Testis (tissue), 2 donors: ENCODE measurements around the gene THUMPD2.

Experiments used
- POLR2A ChIP-seq: fragments of 450-650 bp; IDR thresholded peaks from one replicate; pipeline ENCODE4 v1.6.1; 2017; ENCODE audit warnings: antibody characterized with exemption, mild to moderate bottlenecking, moderate library complexity
- TF ChIP-seq, protein P1 (sequence below), 3 experiments: fragments of 450-650 bp in 2 of 3; fragments of 200-600 bp in 1 of 3; sonication (generic) in 1 of 3; IDR thresholded peaks; one replicate each; pipeline ENCODE4 v1.5.1; 2016 to 2019; ENCODE audit warnings: antibody characterized with exemption in 3 of 3, mild to moderate bottlenecking in 2 of 3, moderate library complexity in 1 of 3

GRCh38 chr2:39689272-39689841 is 89.7 kb downstream of the THUMPD2 start:
- TF ChIP-seq, protein P1, sequence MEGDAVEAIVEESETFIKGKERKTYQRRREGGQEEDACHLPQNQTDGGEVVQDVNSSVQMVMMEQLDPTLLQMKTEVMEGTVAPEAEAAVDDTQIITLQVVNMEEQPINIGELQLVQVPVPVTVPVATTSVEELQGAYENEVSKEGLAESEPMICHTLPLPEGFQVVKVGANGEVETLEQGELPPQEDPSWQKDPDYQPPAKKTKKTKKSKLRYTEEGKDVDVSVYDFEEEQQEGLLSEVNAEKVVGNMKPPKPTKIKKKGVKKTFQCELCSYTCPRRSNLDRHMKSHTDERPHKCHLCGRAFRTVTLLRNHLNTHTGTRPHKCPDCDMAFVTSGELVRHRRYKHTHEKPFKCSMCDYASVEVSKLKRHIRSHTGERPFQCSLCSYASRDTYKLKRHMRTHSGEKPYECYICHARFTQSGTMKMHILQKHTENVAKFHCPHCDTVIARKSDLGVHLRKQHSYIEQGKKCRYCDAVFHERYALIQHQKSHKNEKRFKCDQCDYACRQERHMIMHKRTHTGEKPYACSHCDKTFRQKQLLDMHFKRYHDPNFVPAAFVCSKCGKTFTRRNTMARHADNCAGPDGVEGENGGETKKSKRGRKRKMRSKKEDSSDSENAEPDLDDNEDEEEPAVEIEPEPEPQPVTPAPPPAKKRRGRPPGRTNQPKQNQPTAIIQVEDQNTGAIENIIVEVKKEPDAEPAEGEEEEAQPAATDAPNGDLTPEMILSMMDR (IDR thresholded peaks at IDR 0.05) = no peak
- TF ChIP-seq POLR2A = no peak
